GM23338 (cell line): ENCODE results near the gene TRAM2. TPM values are rescaled to one million over a fixed set of nuclear protein-coding genes. Genes with fewer than 3 reads are reported as not detected.

Source experiments
- ATAC-seq: fragments of 200-7000 bp; cut with Tn5 transposase; 3 replicates; pipeline ENCODE4 v1.9.1; 2020
- DNase-seq: peaks from one replicate; pipeline ENCODE4 v3.0.0-alpha.2; 2015; ENCODE audit warnings: low spot score
- H2AFZ ChIP-seq: fragments of 200-600 bp; sonication (generic); 2 replicates; pipeline ENCODE4 v1.8.0; 2016; ENCODE audit warnings: antibody characterized with exemption, mild to moderate bottlenecking, moderate library complexity
- H3F3A ChIP-seq: fragments of 200-600 bp; sonication (generic); replicated peaks from 2 replicates; pipeline ENCODE4 v1.8.0; 2017; ENCODE audit warnings: antibody characterized with exemption, mixed run types, low read depth
- H3K27ac ChIP-seq: fragments of 200-600 bp; sonication (generic); 2 replicates; pipeline ENCODE4 v1.6.1; 2016; ENCODE audit warnings: low read depth
- H3K27me3 ChIP-seq: fragments of 200-600 bp; sonication (generic); 2 replicates; pipeline ENCODE4 v1.8.0; 2016; ENCODE audit warnings: mild to moderate bottlenecking, mixed run types, moderate library complexity; ENCODE audit not compliant: insufficient read depth
- H3K36me3 ChIP-seq: fragments of 200-600 bp; sonication (generic); 2 replicates; pipeline ENCODE4 v1.8.0; 2016; ENCODE audit warnings: mild to moderate bottlenecking; ENCODE audit not compliant: insufficient read depth
- H3K4me1 ChIP-seq: fragments of 200-600 bp; sonication (generic); 2 replicates; pipeline ENCODE4 v1.8.0; 2016; ENCODE audit warnings: mild to moderate bottlenecking, moderate library complexity; ENCODE audit not compliant: insufficient read depth
- H3K4me2 ChIP-seq: fragments of 200-600 bp; sonication (generic); 2 replicates; pipeline ENCODE4 v1.7.1; 2017; ENCODE audit warnings: mixed run types
- H3K4me3 ChIP-seq: fragments of 200-600 bp; sonication (generic); 2 replicates; pipeline ENCODE4 v1.6.1; 2016; ENCODE audit warnings: mixed run types
- H3K79me2 ChIP-seq: fragments of 200-600 bp; sonication (generic); replicated peaks from 2 replicates; pipeline ENCODE4 v1.8.0; 2017; ENCODE audit warnings: mild to moderate bottlenecking; ENCODE audit not compliant: insufficient read depth
- H3K9me2 ChIP-seq: fragments of 200-600 bp; sonication (generic); 2 replicates; pipeline ENCODE4 v1.8.0; 2017; ENCODE audit not compliant: insufficient read depth
- H4K20me1 ChIP-seq: fragments of 200-600 bp; sonication (generic); replicated peaks from 2 replicates; pipeline ENCODE4 v1.8.0; 2017; ENCODE audit warnings: mild to moderate bottlenecking; ENCODE audit not compliant: insufficient read depth
- H3K27ac Mint-ChIP-seq: 2 replicates; pipeline ENCODE4 v1.8.0; 2020; ENCODE audit warnings: inconsistent platforms, mild to moderate bottlenecking, moderate library complexity, mixed read lengths
- H3K27me3 Mint-ChIP-seq: 3 replicates; pipeline ENCODE4 v1.8.0; 2022; ENCODE audit warnings: low read depth, mild to moderate bottlenecking, moderate library complexity, mixed read lengths, inconsistent platforms; ENCODE audit not compliant: insufficient read depth, poor library complexity
- H3K36me3 Mint-ChIP-seq: 3 replicates; pipeline ENCODE4 v1.8.0; 2021; ENCODE audit warnings: low read depth, mild to moderate bottlenecking, inconsistent platforms, moderate library complexity, mixed read lengths
- H3K4me1 Mint-ChIP-seq: 3 replicates; pipeline ENCODE4 v1.8.0; 2020; ENCODE audit warnings: mild to moderate bottlenecking, inconsistent platforms, mixed read lengths
- H3K4me3 Mint-ChIP-seq: 3 replicates; pipeline ENCODE4 v1.8.0; 2021; ENCODE audit warnings: moderate library complexity, mild to moderate bottlenecking, inconsistent platforms, mixed read lengths
- H3K9me3 Mint-ChIP-seq: 3 replicates; pipeline ENCODE4 v1.8.0; 2020; ENCODE audit warnings: moderate library complexity, mild to moderate bottlenecking, inconsistent platforms, mixed read lengths
- CREB1 ChIP-seq: fragments of 250-450 bp; sonication (Bioruptor Pico); IDR thresholded peaks from 2 replicates; pipeline ENCODE4 v1.5.0; 2020; ENCODE audit warnings: low read depth, mild to moderate bottlenecking, moderate library complexity
- EZH2 ChIP-seq: fragments of 200-600 bp; sonication (generic); IDR thresholded peaks from one replicate; pipeline ENCODE4 v1.8.0; 2017; ENCODE audit warnings: antibody characterized with exemption, mild to moderate bottlenecking, low read depth; ENCODE audit not compliant: unreplicated experiment
- EZH2phosphoT487 ChIP-seq: fragments of 200-600 bp; sonication (generic); IDR thresholded peaks from one replicate; pipeline ENCODE4 v1.8.1; 2018; ENCODE audit warnings: antibody characterized with exemption; ENCODE audit not compliant: unreplicated experiment
- POLR2AphosphoS5 ChIP-seq: IDR thresholded peaks from 2 replicates; pipeline ENCODE4 v1.6.1; 2016; ENCODE audit warnings: antibody characterized with exemption, low read depth
- STAT1 ChIP-seq: IDR thresholded peaks from one replicate; pipeline ENCODE4 v1.6.1; 2016; ENCODE audit warnings: antibody characterized with exemption; ENCODE audit not compliant: unreplicated experiment
- ZNF114 ChIP-seq: fragments of 250-450 bp; sonication (Bioruptor Pico); IDR thresholded peaks from 2 replicates; pipeline ENCODE4 v1.5.0; 2020; ENCODE audit warnings: mild to moderate bottlenecking, moderate library complexity
- ZNF331 ChIP-seq: fragments of 250-450 bp; sonication (Bioruptor Pico); IDR thresholded peaks from 2 replicates; pipeline ENCODE4 v1.5.0; 2020; ENCODE audit warnings: low read depth, mild to moderate bottlenecking, moderate library complexity
- polyA plus RNA-seq: library from polyadenylated mRNA; unstranded; fragments of >200 nt; fragmentation: Nextera tagmentation; extraction: Ambion mirVana; gene quantifications from 2 replicates; pipeline ENCODE4 v1.2.1, GENCODE V29; 2016
- total RNA-seq: library from RNA; depleted of rRNA; stranded (reverse); fragments of >200 nt; shearing (Covaris generic); gene quantifications from 2 replicates; pipeline ENCODE4 v1.2.3, GENCODE V29; 2014
- TF ChIP-seq, protein P1 (sequence below): fragments of 250-450 bp; sonication (Bioruptor Pico); IDR thresholded peaks from 2 replicates; pipeline ENCODE4 v1.5.0; 2020; ENCODE audit warnings: mild to moderate bottlenecking, moderate library complexity

Gene TRAM2
- total and polyA plus RNA-seq, 2 experiments from 2014 or later, result 4.0 to 14.0 TPM

DNA sequence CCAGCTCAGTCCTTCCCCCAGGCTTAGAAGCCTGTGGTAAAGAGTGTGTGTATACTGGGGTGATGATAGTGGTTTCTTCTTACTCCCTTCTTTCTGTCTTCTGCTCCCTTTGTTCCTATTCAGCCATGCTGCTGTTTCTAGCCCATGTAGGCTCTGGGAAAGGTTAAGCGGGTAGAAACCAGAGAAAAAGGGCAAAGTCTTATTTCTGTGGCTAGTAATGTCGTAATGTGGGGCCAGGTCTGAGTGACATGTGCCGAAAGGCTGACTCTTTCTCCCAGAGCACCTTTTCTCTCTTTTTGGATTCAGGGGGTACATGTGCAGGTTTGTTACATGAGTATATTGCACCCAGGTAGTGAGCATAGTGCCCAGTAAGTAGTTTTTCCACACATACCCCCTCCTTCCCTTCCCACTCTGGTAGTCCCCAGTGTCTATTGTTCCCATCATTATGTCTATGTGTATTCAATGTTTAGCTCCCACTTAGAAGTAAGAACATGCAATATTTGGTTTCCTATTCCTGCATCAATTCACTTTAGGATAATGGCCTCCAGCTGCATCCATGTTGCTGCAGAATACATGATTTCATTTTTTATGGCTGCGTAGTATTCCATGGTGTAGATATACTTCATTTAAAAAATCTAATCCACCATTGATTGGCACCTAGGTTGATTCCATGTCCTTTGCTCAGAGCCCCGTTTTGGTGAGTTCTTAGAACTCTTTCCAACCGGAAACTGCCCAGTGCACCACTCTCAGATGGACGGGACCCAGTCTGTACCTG lies 82.4 kb downstream of the TRAM2 start (continued):
- TF ChIP-seq, protein P1, sequence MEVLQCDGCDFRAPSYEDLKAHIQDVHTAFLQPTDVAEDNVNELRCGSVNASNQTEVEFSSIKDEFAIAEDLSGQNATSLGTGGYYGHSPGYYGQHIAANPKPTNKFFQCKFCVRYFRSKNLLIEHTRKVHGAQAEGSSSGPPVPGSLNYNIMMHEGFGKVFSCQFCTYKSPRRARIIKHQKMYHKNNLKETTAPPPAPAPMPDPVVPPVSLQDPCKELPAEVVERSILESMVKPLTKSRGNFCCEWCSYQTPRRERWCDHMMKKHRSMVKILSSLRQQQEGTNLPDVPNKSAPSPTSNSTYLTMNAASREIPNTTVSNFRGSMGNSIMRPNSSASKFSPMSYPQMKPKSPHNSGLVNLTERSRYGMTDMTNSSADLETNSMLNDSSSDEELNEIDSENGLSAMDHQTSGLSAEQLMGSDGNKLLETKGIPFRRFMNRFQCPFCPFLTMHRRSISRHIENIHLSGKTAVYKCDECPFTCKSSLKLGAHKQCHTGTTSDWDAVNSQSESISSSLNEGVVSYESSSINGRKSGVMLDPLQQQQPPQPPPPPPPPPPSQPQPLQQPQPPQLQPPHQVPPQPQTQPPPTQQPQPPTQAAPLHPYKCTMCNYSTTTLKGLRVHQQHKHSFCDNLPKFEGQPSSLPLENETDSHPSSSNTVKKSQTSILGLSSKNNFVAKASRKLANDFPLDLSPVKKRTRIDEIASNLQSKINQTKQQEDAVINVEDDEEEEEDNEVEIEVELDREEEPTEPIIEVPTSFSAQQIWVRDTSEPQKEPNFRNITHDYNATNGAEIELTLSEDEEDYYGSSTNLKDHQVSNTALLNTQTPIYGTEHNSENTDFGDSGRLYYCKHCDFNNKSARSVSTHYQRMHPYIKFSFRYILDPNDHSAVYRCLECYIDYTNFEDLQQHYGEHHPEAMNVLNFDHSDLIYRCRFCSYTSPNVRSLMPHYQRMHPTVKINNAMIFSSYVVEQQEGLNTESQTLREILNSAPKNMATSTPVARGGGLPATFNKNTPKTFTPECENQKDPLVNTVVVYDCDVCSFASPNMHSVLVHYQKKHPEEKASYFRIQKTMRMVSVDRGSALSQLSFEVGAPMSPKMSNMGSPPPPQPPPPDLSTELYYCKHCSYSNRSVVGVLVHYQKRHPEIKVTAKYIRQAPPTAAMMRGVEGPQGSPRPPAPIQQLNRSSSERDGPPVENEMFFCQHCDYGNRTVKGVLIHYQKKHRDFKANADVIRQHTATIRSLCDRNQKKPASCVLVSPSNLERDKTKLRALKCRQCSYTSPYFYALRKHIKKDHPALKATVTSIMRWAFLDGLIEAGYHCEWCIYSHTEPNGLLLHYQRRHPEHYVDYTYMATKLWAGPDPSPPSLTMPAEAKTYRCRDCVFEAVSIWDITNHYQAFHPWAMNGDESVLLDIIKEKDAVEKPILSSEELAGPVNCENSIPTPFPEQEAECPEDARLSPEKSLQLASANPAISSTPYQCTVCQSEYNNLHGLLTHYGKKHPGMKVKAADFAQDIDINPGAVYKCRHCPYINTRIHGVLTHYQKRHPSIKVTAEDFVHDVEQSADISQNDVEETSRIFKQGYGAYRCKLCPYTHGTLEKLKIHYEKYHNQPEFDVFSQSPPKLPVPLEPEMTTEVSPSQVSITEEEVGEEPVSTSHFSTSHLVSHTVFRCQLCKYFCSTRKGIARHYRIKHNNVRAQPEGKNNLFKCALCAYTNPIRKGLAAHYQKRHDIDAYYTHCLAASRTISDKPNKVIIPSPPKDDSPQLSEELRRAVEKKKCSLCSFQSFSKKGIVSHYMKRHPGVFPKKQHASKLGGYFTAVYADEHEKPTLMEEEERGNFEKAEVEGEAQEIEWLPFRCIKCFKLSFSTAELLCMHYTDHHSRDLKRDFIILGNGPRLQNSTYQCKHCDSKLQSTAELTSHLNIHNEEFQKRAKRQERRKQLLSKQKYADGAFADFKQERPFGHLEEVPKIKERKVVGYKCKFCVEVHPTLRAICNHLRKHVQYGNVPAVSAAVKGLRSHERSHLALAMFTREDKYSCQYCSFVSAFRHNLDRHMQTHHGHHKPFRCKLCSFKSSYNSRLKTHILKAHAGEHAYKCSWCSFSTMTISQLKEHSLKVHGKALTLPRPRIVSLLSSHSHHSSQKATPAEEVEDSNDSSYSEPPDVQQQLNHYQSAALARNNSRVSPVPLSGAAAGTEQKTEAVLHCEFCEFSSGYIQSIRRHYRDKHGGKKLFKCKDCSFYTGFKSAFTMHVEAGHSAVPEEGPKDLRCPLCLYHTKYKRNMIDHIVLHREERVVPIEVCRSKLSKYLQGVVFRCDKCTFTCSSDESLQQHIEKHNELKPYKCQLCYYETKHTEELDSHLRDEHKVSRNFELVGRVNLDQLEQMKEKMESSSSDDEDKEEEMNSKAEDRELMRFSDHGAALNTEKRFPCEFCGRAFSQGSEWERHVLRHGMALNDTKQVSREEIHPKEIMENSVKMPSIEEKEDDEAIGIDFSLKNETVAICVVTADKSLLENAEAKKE (CRISPR knock-in tag), result no peak
- TF ChIP-seq ZNF114 (CRISPR knock-in tag) (no peak), CREB1 (CRISPR knock-in tag) (no peak), ZNF331 (CRISPR knock-in tag) (no peak)

DNA sequence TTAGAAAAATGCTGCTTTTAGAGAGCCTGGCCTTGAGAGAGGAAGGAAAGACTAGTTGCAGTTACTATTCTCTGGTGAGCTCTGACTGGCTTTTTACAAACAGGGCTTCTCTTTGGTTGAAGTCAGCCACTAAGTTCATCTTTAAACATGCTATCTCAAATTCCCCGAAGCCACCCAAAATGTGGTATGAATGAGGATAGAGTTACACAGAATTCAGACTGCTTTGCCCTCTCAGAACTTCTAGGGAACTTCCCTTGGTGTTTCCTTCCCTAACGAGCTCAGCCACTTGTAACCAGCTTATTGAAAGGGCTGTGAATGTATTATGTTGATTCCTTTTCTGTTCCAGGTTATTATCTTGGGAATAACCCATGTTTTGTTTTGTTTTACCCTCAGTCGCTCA lies 83.2 kb downstream of the TRAM2 start:
- no peak overlapping the region for H2AFZ ChIP-seq
- no peaks in the 10 kb centered on the region; the same call in 1 of the 2 replicates for H4K20me1 ChIP-seq
- H3K27me3 ChIP-seq, result no peaks in the 10 kb centered on the region
- H3K9me3 Mint-ChIP-seq, result no peaks in the 10 kb centered on the region
- peaks cover 5% of the 10 kb centered on the region for H3K27me3 Mint-ChIP-seq
- H3K27ac Mint-ChIP-seq, result no peak overlapping the region
- no peak overlapping the region for H3K27ac ChIP-seq
- no peaks in the 10 kb centered on the region for H3K79me2 ChIP-seq
- H3K9me2 ChIP-seq, result no peaks in the 10 kb centered on the region
- peaks cover 12% of the 10 kb centered on the region; the same call in 2 of the 3 replicates for H3K36me3 Mint-ChIP-seq
- no peak overlapping the region for H3K4me3 Mint-ChIP-seq
- no peaks in the 10 kb centered on the region for H3F3A ChIP-seq
- no peaks in the 10 kb centered on the region for H3K36me3 ChIP-seq
- H3K4me3 ChIP-seq, result no peak overlapping the region
- ATAC-seq (no peak), DNase-seq (no peak)
- H3K4me2 ChIP-seq, result no peak overlapping the region
- H3K4me1 Mint-ChIP-seq, result peaks cover under 1% of the 10 kb centered on the region; the same call in 1 of the 3 replicates
- no peaks in the 10 kb centered on the region for H3K4me1 ChIP-seq
- TF ChIP-seq EZH2, result no peak
- no peak for TF ChIP-seq STAT1
- TF ChIP-seq, protein P1 (CRISPR knock-in tag), result no peak
- TF ChIP-seq ZNF331 (CRISPR knock-in tag), result no peak
- TF ChIP-seq ZNF114 (CRISPR knock-in tag), result no peak
- no peak for TF ChIP-seq POLR2AphosphoS5
- TF ChIP-seq EZH2phosphoT487, result no peak
